Left ventricle myocardium superior (tissue), 1 donor: ENCODE data around the gene GLP1R. TPM values are rescaled to one million over a fixed set of nuclear protein-coding genes. Genes with fewer than 3 reads are reported as not detected.

Source experiments
- ATAC-seq: fragments of 200-7000 bp; cut with Tn5 transposase; one replicate; pipeline ENCODE4 v1.9.1; 2020; ENCODE audit warnings: mild to moderate bottlenecking, moderate library complexity
- DNase-seq: peaks from one replicate; pipeline ENCODE4 v3.0.0-alpha.2; 2020
- intact Hi-C: fragments of 100-400 bp; cut with micrococcal nuclease; formaldehyde crosslinking; loops from one replicate; pipeline ENCODE4 v1.11.0; 2022
- total RNA-seq: library from RNA; stranded (reverse); fragmentation: NEBNext Ultra II Directional; extraction: Animal tissue kit (Norgen Biotek cat#: 25700); gene quantifications from one replicate; pipeline ENCODE4 v1.2.1, GENCODE V29; 2021
- donor health status: DM: no; HTN: yes; CAD: no; lungs with severe emphysema.

Gene GLP1R
- total RNA-seq, 1 donor from 2014 or later, result 11.6 TPM

GRCh38 chr6:39079197-39080125, 30.9 kb downstream of the GLP1R start:
- DNase-seq (no peak), ATAC-seq (no peak)
- intact Hi-C loops, result no loop called here

DNA sequence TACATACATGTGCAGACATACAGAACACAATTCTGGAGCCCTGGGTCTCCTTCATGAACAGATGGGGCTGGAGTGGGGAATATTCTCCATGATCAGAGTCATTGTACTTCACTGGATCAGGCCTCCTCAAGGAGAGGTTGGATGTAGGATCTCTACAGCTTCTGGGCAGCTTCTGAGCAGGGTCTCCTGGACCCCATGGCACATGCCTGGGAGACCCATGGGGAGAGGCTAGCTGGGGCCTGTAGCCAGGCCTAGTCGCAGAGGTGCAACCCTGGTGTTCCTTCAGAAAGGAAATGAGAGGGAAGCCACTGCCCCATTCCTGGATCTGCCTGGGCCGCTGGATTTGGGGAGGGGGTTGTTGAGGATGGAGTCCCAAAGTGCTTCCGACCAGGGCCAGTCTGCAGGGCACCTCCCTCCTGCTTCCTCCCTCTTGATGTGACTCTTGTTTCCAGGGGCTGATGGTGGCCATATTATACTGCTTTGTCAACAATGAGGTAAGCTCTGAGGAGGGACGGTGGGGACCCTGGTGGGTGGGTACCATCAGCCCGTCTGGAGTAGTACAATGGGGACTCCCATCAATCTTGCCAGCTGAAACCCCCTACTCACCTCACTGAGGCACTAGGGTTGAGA, 31.8 kb downstream of the GLP1R start:
- ATAC-seq, result no peak

GRCh38 chr6:39082310-39082709, 33.7 kb downstream of the GLP1R start:
- ATAC-seq, result no peak
- DNase-seq, result no peak
- intact Hi-C loops, result no loop called here

More for the DNA sequence above, 31.8 kb downstream of the GLP1R start:
- no peak for DNase-seq
- intact Hi-C loops, result no loop called here

DNA sequence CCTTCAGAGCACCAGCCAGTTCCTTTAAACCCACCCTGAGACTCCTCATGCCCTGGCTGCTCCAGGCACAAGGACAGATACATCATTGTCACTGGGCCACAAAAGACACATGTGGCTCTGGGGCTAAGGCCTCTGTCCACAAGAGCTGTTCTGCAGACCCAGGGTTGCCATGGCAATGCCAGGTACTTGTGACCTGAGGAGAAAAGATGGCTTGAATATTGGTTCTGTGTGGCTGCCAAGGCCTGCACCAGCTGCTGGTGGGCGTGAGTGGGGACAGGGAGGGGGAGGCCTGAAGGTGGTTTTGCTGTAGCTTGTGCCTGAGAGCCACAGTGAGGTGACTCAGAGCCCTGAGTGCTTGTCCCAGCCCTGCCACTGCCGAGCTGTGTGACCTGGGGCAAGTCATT, 34.7 kb downstream of the GLP1R start:
- intact Hi-C loops, result no loop called here
- ATAC-seq, result no peak
- DNase-seq, result no peak

- intact Hi-C loops, result no loop called here
- ATAC-seq, result peak; percentile 69
- DNase-seq, result peak; percentile 61
These were observed 35.9 kb downstream of the GLP1R start for GRCh38 chr6:39084506-39084905.

GRCh38 chr6:39085129-39085797, 36.7 kb downstream of the GLP1R start:
- intact Hi-C loops, result no loop called here
- ATAC-seq (no peak), DNase-seq (no peak)

GRCh38 chr6:39086294-39086693, 37.7 kb downstream of the GLP1R start:
- intact Hi-C loops, result no loop called here
- ATAC-seq (no peak), DNase-seq (no peak)

- DNase-seq, result no peak
- ATAC-seq, result peak; percentile 55
- intact Hi-C loops, result no loop called here
These were observed 38.1 kb downstream of the GLP1R start for GRCh38 chr6:39086711-39087110.

DNA sequence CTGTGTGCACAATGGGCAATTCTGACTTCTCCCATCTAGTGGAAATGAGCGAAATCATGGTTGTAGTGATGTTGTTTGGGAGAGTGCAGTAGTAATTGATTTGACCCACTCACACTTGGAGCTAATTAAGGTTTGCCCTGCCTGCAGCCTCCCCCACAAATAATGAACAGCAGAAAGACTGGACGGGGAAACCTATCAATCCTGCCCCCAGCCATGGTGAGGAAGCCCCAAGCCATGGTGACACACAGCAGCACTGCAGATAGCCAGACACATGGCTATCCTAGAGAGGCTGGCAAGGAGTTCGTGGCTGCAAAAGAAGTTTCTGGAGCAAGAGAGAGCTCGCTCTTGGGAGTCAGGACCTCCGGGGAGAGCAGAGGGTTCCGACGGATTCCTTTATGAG, 38.6 kb downstream of the GLP1R start:
- intact Hi-C loops, result no loop called here
- ATAC-seq (no peak), DNase-seq (no peak)

GRCh38 chr6:39088331-39088730, 39.8 kb downstream of the GLP1R start:
- ATAC-seq (peak; percentile 84), DNase-seq (peak; percentile 55)
- intact Hi-C loops, result no loop called here

GRCh38 chr6:39090036-39090435, 41.5 kb downstream of the GLP1R start:
- no peak for DNase-seq
- no peak for ATAC-seq
- intact Hi-C loops, result no loop called here

- DNase-seq (no peak), ATAC-seq (no peak)
- intact Hi-C loops, result no loop called here
These were observed 42.6 kb downstream of the GLP1R start for GRCh38 chr6:39091220-39091619.

GRCh38 chr6:39092124-39092523, 43.5 kb downstream of the GLP1R start:
- ATAC-seq (peak; percentile 46), DNase-seq (no peak)
- intact Hi-C loops, result no loop called here

- ATAC-seq (no peak), DNase-seq (no peak)
- intact Hi-C loops, result no loop called here
These were observed 44.6 kb downstream of the GLP1R start for GRCh38 chr6:39093149-39093708.

DNA sequence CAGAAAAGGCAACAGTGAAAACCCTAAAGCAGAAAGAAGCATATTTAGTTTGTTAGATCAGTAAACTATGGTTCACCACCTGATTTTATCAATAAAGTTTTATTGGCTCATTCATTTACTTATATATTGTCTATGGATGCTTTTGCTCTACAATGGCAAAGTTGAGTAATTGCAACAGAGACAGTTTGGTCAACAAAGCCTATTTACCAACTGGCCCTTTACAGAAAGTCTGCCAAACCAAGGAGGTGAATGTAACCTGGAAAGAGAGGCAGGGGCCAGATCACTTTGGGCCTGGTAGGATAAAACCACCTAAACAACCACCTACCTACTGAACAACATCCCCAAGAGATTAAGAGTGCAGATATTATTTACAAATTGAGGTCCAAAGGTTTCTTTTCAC, 47.0 kb downstream of the GLP1R start:
- intact Hi-C loops, result no loop called here
- ATAC-seq (no peak), DNase-seq (no peak)

DNA sequence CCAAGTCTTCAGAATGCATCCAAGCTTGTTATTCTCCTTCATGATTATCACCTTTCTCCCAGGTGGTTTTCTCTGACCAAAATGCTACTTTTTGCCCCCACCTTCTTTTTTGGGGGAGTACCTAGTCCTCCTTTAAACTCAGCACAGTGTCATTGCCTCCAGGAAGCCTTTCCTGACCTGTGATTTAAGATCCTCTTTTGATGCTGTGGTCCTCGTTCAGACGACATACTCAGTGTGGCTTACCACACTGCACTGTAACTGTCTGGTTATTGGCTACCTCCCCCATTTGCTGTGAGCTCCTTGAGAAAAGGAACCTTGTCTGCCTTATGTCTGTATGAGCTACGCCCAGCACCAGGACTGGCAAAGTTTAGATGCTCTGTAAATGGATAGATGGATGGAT, 51.8 kb downstream of the GLP1R start:
- intact Hi-C loops, result no loop called here
- ATAC-seq, result no peak
- DNase-seq, result no peak

DNA sequence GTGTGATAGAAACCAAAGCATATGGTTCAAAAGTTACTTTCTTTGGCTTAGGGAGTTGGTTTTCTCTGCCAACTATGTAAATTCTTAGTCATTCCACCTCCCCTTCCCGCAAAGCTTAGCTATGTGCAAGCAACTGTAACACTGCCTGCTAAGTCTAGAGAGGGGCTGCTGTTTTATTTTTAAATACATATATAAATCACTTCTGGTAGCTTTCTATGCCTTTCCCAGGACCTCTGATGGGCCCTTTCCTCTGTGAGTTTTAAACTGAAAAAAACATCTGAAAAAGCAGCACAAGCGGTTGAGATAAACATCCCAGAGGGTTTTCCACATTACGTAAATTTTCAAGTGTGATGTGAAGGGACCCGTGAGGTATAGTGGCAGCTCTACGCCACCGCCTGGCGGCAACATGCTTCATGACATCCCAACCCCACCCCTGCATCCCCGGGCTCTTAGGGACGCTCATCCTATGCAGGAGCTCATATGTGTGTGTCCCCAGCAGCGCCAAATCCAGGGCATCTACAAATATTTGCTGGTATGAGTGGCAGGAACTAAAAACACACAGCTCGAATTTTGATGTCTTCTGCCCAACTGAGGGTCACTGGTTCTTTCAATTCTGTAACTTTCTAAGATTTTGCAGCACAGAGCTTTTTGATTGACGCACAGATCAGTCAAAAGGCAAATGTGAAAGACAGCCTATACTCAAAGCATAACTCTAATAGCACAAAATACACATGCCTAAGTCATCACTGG, 53.7 kb downstream of the GLP1R start:
- DNase-seq (peak; percentile 52), ATAC-seq (peak; percentile 73)
- intact Hi-C loops, result no loop called here

DNA sequence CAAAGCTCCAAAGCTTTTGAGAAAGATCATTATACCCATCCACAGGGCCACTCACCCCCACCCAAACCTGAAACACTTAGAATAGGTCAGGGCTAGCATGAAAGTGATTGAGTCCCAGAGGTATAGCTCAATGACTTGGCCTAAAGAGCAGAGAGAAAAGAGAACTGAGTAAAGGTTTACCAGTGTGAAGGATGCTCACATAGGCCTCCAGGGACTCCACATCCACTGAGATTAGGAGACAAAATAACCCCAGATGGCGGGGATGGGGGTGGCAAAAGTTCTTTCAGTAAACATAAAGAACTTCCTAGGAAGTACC, 54.2 kb downstream of the GLP1R start:
- ATAC-seq (no peak), DNase-seq (no peak)
- intact Hi-C loops, result no loop called here

GRCh38 chr6:39104528-39104927, 55.9 kb downstream of the GLP1R start:
- intact Hi-C loops, result no loop called here
- DNase-seq (no peak), ATAC-seq (no peak)
